Measurements from ENCODE around the gene HOXA3. TPM values are rescaled to one million over a fixed set of nuclear protein-coding genes. Genes with fewer than 3 reads are reported as not detected.

Gene HOXA3
- total RNA-seq, 1 experiment from 2014 or later: 50.5 TPM

DNA sequence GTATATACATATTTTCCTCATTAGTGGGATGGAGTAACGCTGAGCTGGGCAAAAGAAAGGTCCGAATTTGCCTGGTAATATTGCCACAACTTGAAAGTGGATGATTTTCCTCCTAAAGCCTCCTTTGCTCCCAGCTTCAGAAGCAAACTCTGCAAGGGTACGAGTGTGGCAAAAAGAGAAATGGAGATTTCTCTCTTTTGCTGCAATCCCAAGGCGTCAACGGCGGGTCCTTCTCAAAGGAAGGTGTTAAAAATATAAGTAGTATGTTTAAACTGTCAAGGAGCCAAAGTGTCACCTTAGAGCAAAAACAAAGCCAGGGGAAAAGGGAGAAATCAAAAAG is 37.5 kb downstream of the HOXA3 start:
- TF ChIP-seq, protein P1, sequence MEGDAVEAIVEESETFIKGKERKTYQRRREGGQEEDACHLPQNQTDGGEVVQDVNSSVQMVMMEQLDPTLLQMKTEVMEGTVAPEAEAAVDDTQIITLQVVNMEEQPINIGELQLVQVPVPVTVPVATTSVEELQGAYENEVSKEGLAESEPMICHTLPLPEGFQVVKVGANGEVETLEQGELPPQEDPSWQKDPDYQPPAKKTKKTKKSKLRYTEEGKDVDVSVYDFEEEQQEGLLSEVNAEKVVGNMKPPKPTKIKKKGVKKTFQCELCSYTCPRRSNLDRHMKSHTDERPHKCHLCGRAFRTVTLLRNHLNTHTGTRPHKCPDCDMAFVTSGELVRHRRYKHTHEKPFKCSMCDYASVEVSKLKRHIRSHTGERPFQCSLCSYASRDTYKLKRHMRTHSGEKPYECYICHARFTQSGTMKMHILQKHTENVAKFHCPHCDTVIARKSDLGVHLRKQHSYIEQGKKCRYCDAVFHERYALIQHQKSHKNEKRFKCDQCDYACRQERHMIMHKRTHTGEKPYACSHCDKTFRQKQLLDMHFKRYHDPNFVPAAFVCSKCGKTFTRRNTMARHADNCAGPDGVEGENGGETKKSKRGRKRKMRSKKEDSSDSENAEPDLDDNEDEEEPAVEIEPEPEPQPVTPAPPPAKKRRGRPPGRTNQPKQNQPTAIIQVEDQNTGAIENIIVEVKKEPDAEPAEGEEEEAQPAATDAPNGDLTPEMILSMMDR (conservative IDR thresholded peaks at IDR 0.05): no peak
- TF ChIP-seq EZH2 (IDR thresholded peaks at IDR 0.05; ENCODE audit: low read depth): no peak
- Histone ChIP-seq H3K36me3 (ENCODE audit: low read depth) (peaks cover 39% of the 10 kb centered on the region), H3K9me3 (ENCODE audit: insufficient read depth, low read depth) (no peaks in the 10 kb centered on the region), H2AFZ (peak overlapping the region; percentile 70; the same call in 1 of the 2 replicates), H3K27ac (peak overlapping the region; percentile 95), H3F3A (ENCODE audit: insufficient read depth, low read depth) (peaks cover 70% of the 10 kb centered on the region), H3K4me2 (peak overlapping the region; percentile 98), H3K4me3 (peak overlapping the region; percentile 90), H3K4me1 (replicated peaks; ENCODE audit: insufficient read depth) (peaks cover 42% of the 10 kb centered on the region), H4K20me1 (ENCODE audit: insufficient read depth) (no peaks in the 10 kb centered on the region), H3K79me2 (ENCODE audit: low read depth) (peaks cover 86% of the 10 kb centered on the region), H3K9me2 (ENCODE audit: insufficient read depth) (no peaks in the 10 kb centered on the region), H3K27me3 (ENCODE audit: insufficient read depth, low read depth) (no peaks in the 10 kb centered on the region)
- no peak for DNase-seq
- intact Hi-C loops (cut with micrococcal nuclease; ENCODE audit: unreplicated experiment): loop anchor here (1.0 to 10.0 kb wide), 6 partner anchors 33 to 630 kb away; partner anchors contain the start of genes SKAP2 and TAX1BP1
- BruUV-seq (replicated peaks): no TSS peak
- ChIA-PET POLR2A (ENCODE audit: unreplicated experiment) (interaction anchor here (0.7 to 1.2 kb wide), 2 partner anchors 33 to 251 kb away, joined by 3 read pairs; no protein-coding TSS in a partner anchor), CTCF (interaction anchor here (0.7 kb wide), 1 partner anchor 450 kb away, joined by 4 read pairs; no protein-coding TSS in a partner anchor)

DNA sequence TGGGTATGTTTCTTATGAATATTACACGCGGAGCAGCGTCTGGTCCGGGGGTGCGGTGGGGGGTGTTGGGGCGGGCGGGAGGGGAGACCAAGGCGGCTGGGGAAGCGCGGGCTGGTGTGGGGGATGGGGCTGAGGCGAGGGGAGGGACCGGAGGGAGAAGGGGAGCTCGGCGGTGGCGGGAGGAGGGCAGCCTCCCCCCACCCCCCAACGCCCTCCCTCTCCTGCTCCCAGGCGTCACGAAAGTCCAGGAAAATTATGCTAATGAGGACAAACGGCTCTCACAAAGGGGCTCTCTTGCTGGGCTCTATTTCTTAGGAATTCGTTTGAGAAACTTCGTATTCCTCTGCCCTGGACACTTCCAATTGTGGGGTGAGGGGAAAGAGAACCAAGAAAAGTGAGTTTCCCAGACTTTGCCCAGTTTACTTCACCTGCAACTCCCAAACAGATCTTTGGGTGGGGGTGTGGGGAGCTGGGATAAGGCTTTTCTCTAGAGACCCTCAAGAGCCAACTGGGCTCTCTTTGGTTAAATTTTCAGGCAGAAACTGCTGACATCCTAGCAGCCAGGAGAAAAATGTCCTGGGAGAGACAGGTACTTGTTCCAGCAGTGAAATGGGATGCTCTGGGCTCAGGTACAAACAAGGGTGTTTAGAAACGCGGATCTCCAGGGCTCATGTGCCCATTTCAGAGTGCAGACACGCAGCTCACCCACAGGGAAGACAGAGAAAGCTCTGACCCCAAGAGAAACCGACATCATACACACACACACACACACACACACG is 38.2 kb downstream of the HOXA3 start:
- ChIA-PET CTCF (interaction anchor here (0.7 kb wide), 2 partner anchors 449 to 565 kb away, joined by 3 to 4 read pairs; no protein-coding TSS in a partner anchor), POLR2A (ENCODE audit: unreplicated experiment) (interaction anchor here (0.5 to 1.2 kb wide), 9 partner anchors 27 to 289 kb away, joined by 3 to 12 read pairs (median 3); no protein-coding TSS in a partner anchor)
- peaks cover 45% of the 10 kb centered on the region for H3K36me3 ChIP-seq (ENCODE audit: low read depth)
- H3K4me3 ChIP-seq: peak overlapping the region; percentile 90
- peaks cover 92% of the 10 kb centered on the region for H3K79me2 ChIP-seq (ENCODE audit: low read depth)
- peaks cover 63% of the 10 kb centered on the region for H3F3A ChIP-seq (ENCODE audit: insufficient read depth, low read depth)
- no peaks in the 10 kb centered on the region for H3K9me3 ChIP-seq (ENCODE audit: insufficient read depth, low read depth)
- H4K20me1 ChIP-seq (ENCODE audit: insufficient read depth): no peaks in the 10 kb centered on the region
- DNase-seq: peak; percentile 71 to 73
- peak overlapping the region; percentile 60 for H2AFZ ChIP-seq
- no peaks in the 10 kb centered on the region for H3K9me2 ChIP-seq (ENCODE audit: insufficient read depth)
- TSS peak; percentile 49 for BruUV-seq (replicated peaks)
- H3K4me2 ChIP-seq: peak overlapping the region; percentile 98
- H3K27ac ChIP-seq: peak overlapping the region; percentile 95
- H3K27me3 ChIP-seq (ENCODE audit: insufficient read depth, low read depth): no peaks in the 10 kb centered on the region
- TF ChIP-seq, protein P1 (conservative IDR thresholded peaks at IDR 0.05): no peak; the same call in 1 of the 2 replicates
- no peak for TF ChIP-seq EZH2 (IDR thresholded peaks at IDR 0.05; ENCODE audit: low read depth)
- peaks cover 48% of the 10 kb centered on the region for H3K4me1 ChIP-seq (replicated peaks; ENCODE audit: insufficient read depth)
- intact Hi-C loops (cut with micrococcal nuclease; ENCODE audit: unreplicated experiment): loop anchor here (1.0 to 10.0 kb wide), 4 partner anchors 41 to 631 kb away; partner anchors contain the start of gene TAX1BP1
